Trophoblast cell (in vitro differentiated cells and primary cell): ENCODE results near the gene PCBD1.

Experiments
- DNase-seq, 2 donors: peaks; one replicate each; pipeline ENCODE4 v3.0.0-alpha.2; 2016
- H2AFZ ChIP-seq: 2 replicates; pipeline ENCODE4 v1.6.1; 2013; ENCODE audit warnings: low read length, moderate library complexity, mild to moderate bottlenecking; ENCODE audit not compliant: insufficient read depth, poor library complexity
- H2AK5ac ChIP-seq: 2 replicates; pipeline ENCODE4 v1.6.1; 2013; ENCODE audit warnings: mild to moderate bottlenecking, low read length
- H2BK120ac ChIP-seq: 2 replicates; pipeline ENCODE4 v1.6.1; 2013; ENCODE audit warnings: low read length, mild to moderate bottlenecking, moderate library complexity; ENCODE audit not compliant: insufficient read depth, poor library complexity
- H2BK12ac ChIP-seq: 2 replicates; pipeline ENCODE4 v1.6.1; 2013; ENCODE audit warnings: mild to moderate bottlenecking, low read length, moderate library complexity
- H2BK5ac ChIP-seq: 2 replicates; pipeline ENCODE4 v1.6.1; 2013; ENCODE audit warnings: low read length, low read depth, moderate library complexity, mild to moderate bottlenecking; ENCODE audit not compliant: poor library complexity
- H3K14ac ChIP-seq: 2 replicates; pipeline ENCODE4 v1.6.1; 2013; ENCODE audit warnings: mild to moderate bottlenecking, low read length
- H3K18ac ChIP-seq: 2 replicates; pipeline ENCODE4 v1.6.1; 2013; ENCODE audit warnings: mild to moderate bottlenecking, low read length
- H3K23ac ChIP-seq: 2 replicates; pipeline ENCODE4 v1.6.1; 2013; ENCODE audit warnings: low read length
- H3K27ac ChIP-seq: 2 replicates; pipeline ENCODE4 v1.5.1; 2013; ENCODE audit warnings: low read depth, mild to moderate bottlenecking, inconsistent platforms, low read length, moderate library complexity
- H3K27me3 ChIP-seq: 2 replicates; pipeline ENCODE4 v1.6.1; 2013; ENCODE audit warnings: inconsistent platforms, mild to moderate bottlenecking, low read length, moderate library complexity; ENCODE audit not compliant: insufficient read depth
- H3K36me3 ChIP-seq, 2 experiments: 1 replicate in 1 of 2; 2 replicates in 1 of 2; pipeline ENCODE4 v1.6.1; 2013; ENCODE audit warnings: low read length in 2 of 2, mild to moderate bottlenecking in 2 of 2, moderate library complexity in 1 of 2; ENCODE audit not compliant: insufficient read depth in 2 of 2, control insufficient read depth in 1 of 2
- H3K4ac ChIP-seq: 2 replicates; pipeline ENCODE4 v1.6.1; 2013; ENCODE audit warnings: low read depth, mild to moderate bottlenecking, low read length, moderate library complexity
- H3K4me1 ChIP-seq, 2 experiments: 1 replicate in 1 of 2; 2 replicates in 1 of 2; pipeline ENCODE4 v1.6.1; 2013; ENCODE audit warnings: low read length in 2 of 2, mild to moderate bottlenecking in 2 of 2, moderate library complexity in 1 of 2; ENCODE audit not compliant: insufficient read depth in 2 of 2, control insufficient read depth in 1 of 2
- H3K4me2 ChIP-seq: 2 replicates; pipeline ENCODE4 v1.6.1; 2013; ENCODE audit warnings: inconsistent platforms, mild to moderate bottlenecking, low read length, moderate library complexity
- H3K4me3 ChIP-seq: 2 replicates; pipeline ENCODE4 v1.5.1; 2013; ENCODE audit warnings: mild to moderate bottlenecking, low read depth, low read length, inconsistent platforms
- H3K79me1 ChIP-seq: one replicate; pipeline ENCODE4 v1.6.1; 2013; ENCODE audit warnings: low read length
- H3K79me2 ChIP-seq: 2 replicates; pipeline ENCODE4 v1.6.1; 2013; ENCODE audit warnings: low read length, mild to moderate bottlenecking; ENCODE audit not compliant: control insufficient read depth, insufficient read depth, poor library complexity
- H3K9ac ChIP-seq: 2 replicates; pipeline ENCODE4 v1.6.1; 2013; ENCODE audit warnings: mild to moderate bottlenecking, low read length
- H3K9me3 ChIP-seq: 2 replicates; pipeline ENCODE4 v1.6.1; 2013; ENCODE audit warnings: low read depth, mild to moderate bottlenecking, control low read depth, inconsistent platforms, low read length; ENCODE audit not compliant: insufficient read depth
- H4K12ac ChIP-seq: 2 replicates; pipeline ENCODE4 v1.6.1; 2013; ENCODE audit warnings: low read depth, mild to moderate bottlenecking, low read length, moderate library complexity
- H4K8ac ChIP-seq: 2 replicates; pipeline ENCODE4 v1.6.1; 2013; ENCODE audit warnings: low read depth, mild to moderate bottlenecking, low read length, moderate library complexity
- H4K91ac ChIP-seq: one replicate; pipeline ENCODE4 v1.6.1; 2013; ENCODE audit warnings: low read depth, mild to moderate bottlenecking, low read length, moderate library complexity
- WGBS: extraction: QIAGEN DNeasy Blood & Tissue Kit; methylation state at CpG from one replicate; pipeline ENCODE4 v1.1.7; 2013; ENCODE audit warnings: missing lambda C conversion rate; ENCODE audit not compliant: insufficient read length, insufficient coverage; ENCODE audit errors: extremely low coverage; 5-methylcytosine and 5-hydroxymethylcytosine counted together

Gene PCBD1

GRCh38 chr10:70845816-70846215 lies 42.5 kb downstream of the PCBD1 start:
- WGBS = no CpG with 5 or more reads among the region's 1 CpG
- Histone ChIP-seq H2AK5ac (no peak overlapping the region), H3K4ac (no peak overlapping the region), H4K8ac (no peak overlapping the region), H3K79me1 (peaks cover 6% of the 10 kb centered on the region), H3K36me3 (peaks cover 0 to 2% of the 10 kb centered on the region in 2 experiments), H4K12ac (no peak overlapping the region), H3K9me3 (no peaks in the 10 kb centered on the region), H3K9ac (no peak overlapping the region), H2BK5ac (no peak overlapping the region), H3K18ac (no peak overlapping the region), H3K27me3 (no peaks in the 10 kb centered on the region), H3K27ac (no peak overlapping the region), H3K4me1 (peaks cover 0 to 7% of the 10 kb centered on the region in 2 experiments), H4K91ac (no peak overlapping the region), H3K4me2 (no peak overlapping the region), H2BK12ac (no peak overlapping the region), H3K14ac (no peak overlapping the region), H2AFZ (no peak overlapping the region), H2BK120ac (no peak overlapping the region), H3K23ac (no peak overlapping the region), H3K4me3 (no peak overlapping the region), H3K79me2 (no peaks in the 10 kb centered on the region)
- DNase-seq = no peak

- Histone ChIP-seq H3K79me2 (no peaks in the 10 kb centered on the region), H3K27ac (no peak overlapping the region), H4K91ac (no peak overlapping the region), H3K4me2 (no peak overlapping the region), H3K18ac (no peak overlapping the region), H4K12ac (no peak overlapping the region), H4K8ac (no peak overlapping the region), H3K4me1 (peaks cover 0 to 7% of the 10 kb centered on the region in 2 experiments), H3K4ac (no peak overlapping the region), H3K36me3 (peaks cover 0 to 2% of the 10 kb centered on the region in 2 experiments), H3K9ac (no peak overlapping the region), H3K14ac (no peak overlapping the region), H2BK5ac (no peak overlapping the region), H2AFZ (no peak overlapping the region), H3K9me3 (no peaks in the 10 kb centered on the region), H3K79me1 (peaks cover 6% of the 10 kb centered on the region), H3K27me3 (no peaks in the 10 kb centered on the region), H3K4me3 (no peak overlapping the region), H3K23ac (no peak overlapping the region), H2BK12ac (no peak overlapping the region), H2AK5ac (no peak overlapping the region), H2BK120ac (no peak overlapping the region)
- DNase-seq = no peak
- WGBS = no CpG with 5 or more reads among the region's 2 CpGs
Observed at GRCh38 chr10:70845256-70845655, 43.1 kb downstream of the PCBD1 start.

- H3K23ac ChIP-seq = no peak overlapping the region
- H3K27me3 ChIP-seq = no peaks in the 10 kb centered on the region
- no peak overlapping the region for H4K91ac ChIP-seq
- no peak overlapping the region for H2BK120ac ChIP-seq
- WGBS = no CpG with 5 or more reads among the region's 2 CpGs
- H3K27ac ChIP-seq = no peak overlapping the region
- no peak overlapping the region for H3K9ac ChIP-seq
- peaks cover 0 to 5% of the 10 kb centered on the region in 2 experiments for H3K36me3 ChIP-seq
- no peak overlapping the region for H4K8ac ChIP-seq
- peaks cover 4% of the 10 kb centered on the region for H3K79me1 ChIP-seq
- H4K12ac ChIP-seq = no peak overlapping the region
- DNase-seq = no peak
- no peak overlapping the region for H3K4me3 ChIP-seq
- no peak overlapping the region for H3K18ac ChIP-seq
- H3K14ac ChIP-seq = no peak overlapping the region
- H2AFZ ChIP-seq = no peak overlapping the region
- H2BK5ac ChIP-seq = no peak overlapping the region
- no peak overlapping the region for H3K4ac ChIP-seq
- no peaks in the 10 kb centered on the region for H3K9me3 ChIP-seq
- no peak overlapping the region for H2BK12ac ChIP-seq
- H2AK5ac ChIP-seq = no peak overlapping the region
- no peak overlapping the region for H3K4me2 ChIP-seq
- H3K4me1 ChIP-seq = peaks cover 0 to 2% of the 10 kb centered on the region in 2 experiments
- H3K79me2 ChIP-seq = no peaks in the 10 kb centered on the region
Observed at GRCh38 chr10:70843776-70844489, 44.4 kb downstream of the PCBD1 start.

GRCh38 chr10:70843333-70843732 lies 45.0 kb downstream of the PCBD1 start:
- peaks cover 3% of the 10 kb centered on the region for H3K79me1 ChIP-seq
- no peak overlapping the region for H3K18ac ChIP-seq
- H3K23ac ChIP-seq = no peak overlapping the region
- no peak overlapping the region for H2AK5ac ChIP-seq
- H3K27me3 ChIP-seq = no peaks in the 10 kb centered on the region
- H3K27ac ChIP-seq = no peak overlapping the region
- no peak overlapping the region for H2AFZ ChIP-seq
- no peak overlapping the region for H3K14ac ChIP-seq
- no CpG with 5 or more reads among the region's 2 CpGs for WGBS
- no peak overlapping the region for H4K8ac ChIP-seq
- H3K36me3 ChIP-seq = peaks cover 0 to 5% of the 10 kb centered on the region in 2 experiments
- H3K79me2 ChIP-seq = no peaks in the 10 kb centered on the region
- no peak overlapping the region for H3K4me3 ChIP-seq
- DNase-seq = no peak
- peaks cover 0 to 2% of the 10 kb centered on the region in 2 experiments for H3K4me1 ChIP-seq
- H3K4ac ChIP-seq = no peak overlapping the region
- no peak overlapping the region for H2BK120ac ChIP-seq
- no peaks in the 10 kb centered on the region for H3K9me3 ChIP-seq
- H2BK12ac ChIP-seq = no peak overlapping the region
- H3K9ac ChIP-seq = no peak overlapping the region
- no peak overlapping the region for H2BK5ac ChIP-seq
- no peak overlapping the region for H4K91ac ChIP-seq
- H4K12ac ChIP-seq = no peak overlapping the region
- no peak overlapping the region for H3K4me2 ChIP-seq
